GM18498 (cell line): ENCODE results near the gene FANCF.
"Not testable (repeated sequence)": the region's sequence is repeated elsewhere in the genome, so short reads cannot be mapped to it uniquely, and the experiment has no call there.

Experiments
- ATAC-seq: cut with Tn5 transposase; IDR thresholded peaks from one replicate; pipeline ENCODE4 v1.9.1; 2021; ENCODE audit warnings: mild to moderate bottlenecking, moderate library complexity; ENCODE audit not compliant: unreplicated experiment

FANCF gene

GRCh38 chr11:22625448-22626287 is at the start of gene FANCF:
Gene FANCF (minus strand): TSS chr11:22625823. CDS start chr11:22625810, 13 bp downstream.
- peak; percentile 97 for ATAC-seq

DNA sequence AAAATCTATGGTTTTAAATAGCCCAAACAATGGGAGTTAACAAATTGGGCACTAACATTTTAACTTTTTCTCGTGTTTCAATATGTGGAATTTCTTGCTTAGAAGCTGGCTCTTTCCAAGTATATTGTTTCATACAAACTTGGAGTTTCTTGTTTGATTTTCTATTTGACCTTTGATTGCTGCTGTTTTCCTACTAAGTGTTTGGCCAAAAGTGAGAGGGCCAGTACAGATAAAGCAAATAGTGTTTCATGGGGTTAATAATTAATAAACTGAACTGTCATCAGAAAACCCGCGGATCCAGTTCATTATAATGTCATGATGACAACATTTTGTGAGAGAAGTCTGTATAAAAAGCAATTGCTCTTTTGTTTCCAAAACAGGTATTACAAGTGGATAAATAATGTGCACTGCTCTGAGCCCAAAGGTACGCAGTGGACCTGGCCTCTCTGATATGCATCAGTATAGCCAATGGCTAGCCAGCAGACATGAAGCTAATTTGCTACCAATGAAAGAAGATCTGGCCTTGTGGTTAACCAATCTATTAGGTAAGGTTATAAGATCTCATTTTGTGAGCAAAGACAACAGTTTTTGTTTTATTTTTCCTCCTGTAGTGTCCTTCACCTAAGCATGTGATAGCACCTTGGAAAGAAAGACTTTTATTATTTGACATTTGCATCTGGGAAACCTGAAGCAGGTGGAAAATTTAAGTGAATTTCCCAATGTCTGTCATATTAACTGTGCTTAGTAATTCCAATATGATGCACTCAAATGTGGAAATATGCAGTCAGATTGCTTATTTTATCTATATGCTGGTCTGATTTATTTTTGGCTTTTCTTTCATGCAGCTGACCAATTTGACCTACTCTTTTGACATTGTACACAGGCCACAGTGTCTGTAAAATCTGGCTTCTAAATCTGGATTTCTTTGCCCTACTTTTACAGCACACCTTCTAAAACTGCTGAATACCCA is 49.1 kb upstream of the FANCF start:
- no peak for ATAC-seq

- no peak for ATAC-seq
Observed at GRCh38 chr11:22671751-22672150, 46.1 kb upstream of the FANCF start.

- ATAC-seq, result peak; percentile 33
Observed at GRCh38 chr11:22670830-22671229, 45.2 kb upstream of the FANCF start.

GRCh38 chr11:22669368-22669767 is 43.7 kb upstream of the FANCF start:
- no peak for ATAC-seq

GRCh38 chr11:22668005-22668796 is 42.6 kb upstream of the FANCF start:
- ATAC-seq, result peak; percentile 35

DNA sequence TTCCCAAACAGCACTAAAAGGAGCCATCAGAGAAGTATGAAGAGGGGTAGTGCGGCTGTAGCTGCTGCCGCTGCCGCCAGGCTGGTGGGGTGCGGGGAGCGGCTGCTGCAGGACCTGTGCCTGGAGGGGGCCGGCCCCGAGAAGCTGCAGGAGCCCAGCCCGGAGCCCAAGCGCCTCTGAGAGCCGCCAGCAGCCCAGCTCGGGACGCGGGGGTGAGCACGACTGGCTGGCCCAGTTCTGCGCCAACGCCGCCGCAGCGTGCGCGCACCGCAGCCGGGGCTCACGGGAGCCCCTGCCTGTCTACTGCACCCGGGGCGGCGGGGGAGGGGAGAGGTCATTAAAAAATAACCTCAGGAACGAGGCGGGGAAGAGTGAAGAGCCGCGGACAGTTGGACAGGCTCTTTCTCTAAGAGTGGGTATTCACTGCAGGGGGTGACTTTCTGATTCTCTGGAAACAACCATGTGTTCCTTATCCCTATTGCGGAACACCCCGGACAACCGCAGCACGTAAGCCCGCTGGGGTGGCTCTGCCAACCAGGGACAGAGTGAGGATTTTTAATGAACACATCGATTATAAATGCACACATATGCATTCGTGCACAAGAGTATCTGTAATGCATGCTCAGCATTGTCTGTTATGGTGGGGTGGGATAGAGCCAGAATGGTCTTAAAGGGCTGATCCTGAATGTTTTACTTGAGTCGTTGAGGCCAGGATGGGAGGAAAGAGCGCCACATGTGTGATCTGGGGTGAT is 41.2 kb upstream of the FANCF start:
- ATAC-seq, result peak; percentile 63

- peak; percentile 16 for ATAC-seq
Observed at GRCh38 chr11:22666325-22666687, 40.7 kb upstream of the FANCF start, which contains the start of gene GAS2. Gene GAS2 (plus strand): TSS chr11:22666611. CDS start chr11:22674870, 8,259 bp downstream.

DNA sequence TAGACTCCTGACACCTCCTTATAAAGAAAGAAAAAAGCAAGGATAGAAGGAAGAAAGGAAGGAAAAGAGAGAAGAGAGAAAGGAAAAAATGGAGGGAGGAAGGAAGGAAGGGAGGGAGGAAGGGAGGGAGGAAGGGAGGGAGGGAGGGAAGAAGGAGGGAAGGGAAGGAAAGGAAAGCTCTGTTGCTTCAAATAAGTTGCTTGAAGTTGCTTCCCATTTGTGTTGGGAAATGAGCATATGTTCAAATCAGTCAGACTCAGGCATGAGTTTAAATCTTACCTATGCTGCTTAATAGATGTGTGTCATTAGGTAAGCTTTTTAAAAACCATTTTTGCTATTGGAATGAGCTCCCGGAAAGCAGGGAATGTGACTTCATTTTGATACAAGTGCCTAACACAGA is 34.2 kb upstream of the FANCF start:
- ATAC-seq, result no peak

DNA sequence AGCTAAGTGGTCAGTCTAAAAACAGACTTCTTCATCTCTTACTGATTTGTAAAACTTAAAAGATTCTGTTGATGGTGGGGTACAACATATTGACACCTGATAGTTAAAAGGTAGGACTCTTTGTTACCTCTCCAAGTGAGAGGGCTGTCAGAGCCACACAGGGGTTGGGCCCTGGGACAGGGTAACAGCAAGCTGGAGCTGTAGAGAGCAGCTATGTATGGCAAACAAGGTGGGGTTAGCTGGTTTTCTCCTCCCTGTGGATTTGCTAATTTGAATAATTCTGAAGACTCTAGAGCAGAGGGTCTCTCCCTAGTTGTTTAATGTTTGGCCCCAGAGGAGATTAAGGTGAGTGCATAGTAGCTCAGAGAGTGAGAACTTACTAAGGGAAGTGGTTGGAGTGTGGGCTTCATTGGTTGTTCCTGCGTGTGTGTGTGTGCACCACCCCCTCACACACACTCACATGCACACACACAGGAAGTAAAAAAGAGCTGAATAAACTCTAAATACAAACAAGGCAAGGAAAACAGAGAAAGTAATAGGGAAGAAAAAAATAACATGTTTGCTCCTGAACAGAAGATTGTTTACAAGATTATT is 31.6 kb upstream of the FANCF start:
- ATAC-seq, result peak; percentile 98

- no peak for ATAC-seq
Observed at GRCh38 chr11:22656130-22656529, 30.5 kb upstream of the FANCF start.

- ATAC-seq, result not testable (repeated sequence)
Observed at GRCh38 chr11:22652346-22652745, 26.7 kb upstream of the FANCF start.

DNA sequence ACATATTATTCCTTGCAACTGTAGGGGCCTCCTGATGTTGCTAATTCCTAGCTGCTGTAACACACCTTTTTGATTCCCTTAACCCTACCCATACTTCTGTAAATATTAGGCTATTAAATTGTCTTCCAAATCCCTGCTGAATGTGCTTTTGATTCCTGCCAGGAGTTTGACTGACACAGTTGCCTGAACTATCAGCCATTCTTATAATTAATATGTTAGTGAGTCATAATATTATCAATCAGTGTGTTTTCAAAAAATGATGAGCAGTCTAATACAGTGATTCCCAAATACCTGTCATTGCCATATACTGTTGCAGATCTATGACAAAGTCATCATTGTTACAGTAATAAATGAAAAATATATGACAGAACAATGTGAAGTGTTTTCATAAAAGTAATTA is 15.9 kb upstream of the FANCF start:
- ATAC-seq, result no peak

DNA sequence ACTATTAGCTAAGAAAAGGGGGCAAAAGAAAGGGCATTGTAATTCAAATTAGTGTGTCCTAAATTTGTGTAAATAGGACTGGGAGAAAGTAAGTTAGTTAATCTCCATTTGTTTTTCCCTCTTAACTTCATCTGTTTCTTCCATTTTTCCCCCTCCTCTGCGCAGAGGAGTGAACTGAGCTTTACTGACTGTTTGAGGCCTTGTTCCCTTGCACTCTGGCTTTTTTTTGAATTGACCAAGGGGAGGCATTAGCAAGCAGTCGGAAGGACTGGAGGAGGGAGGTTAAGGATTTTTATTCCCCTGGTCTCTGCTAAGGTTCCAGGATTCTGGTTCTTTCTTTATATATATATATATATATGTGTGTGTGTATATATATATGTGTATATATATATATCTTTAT is 15.2 kb upstream of the FANCF start:
- no peak for ATAC-seq

GRCh38 chr11:22635689-22636088 is 10.1 kb upstream of the FANCF start:
- ATAC-seq, result no peak

GRCh38 chr11:22634897-22635629 is 9.4 kb upstream of the FANCF start:
- no peak for ATAC-seq

DNA sequence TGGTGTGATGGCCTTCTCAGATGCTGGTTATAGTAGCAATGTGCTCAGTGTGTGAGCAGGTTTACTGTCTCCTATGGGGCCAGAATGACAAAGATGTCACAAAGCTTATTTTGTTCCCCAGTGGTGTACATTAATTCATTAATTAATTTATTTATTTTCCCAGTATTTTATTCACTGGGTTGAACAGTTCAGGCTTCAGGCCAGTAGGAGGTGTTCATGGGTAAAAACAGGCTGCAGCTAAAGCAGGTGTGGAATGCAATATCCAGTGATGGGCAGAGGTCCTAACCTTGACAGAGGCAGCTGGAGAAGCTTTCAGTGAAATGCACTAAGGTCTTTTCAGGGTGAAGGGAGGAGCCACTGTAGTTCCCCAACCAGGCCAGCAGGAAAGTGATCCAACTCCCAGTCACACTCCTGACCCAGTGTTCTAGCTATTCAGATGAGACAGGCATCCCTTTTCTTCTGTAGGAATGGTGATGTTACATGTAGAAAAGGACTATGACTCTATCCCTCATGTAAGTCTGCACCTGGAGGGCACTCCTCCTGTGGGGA is 7.8 kb upstream of the FANCF start:
- ATAC-seq, result no peak

DNA sequence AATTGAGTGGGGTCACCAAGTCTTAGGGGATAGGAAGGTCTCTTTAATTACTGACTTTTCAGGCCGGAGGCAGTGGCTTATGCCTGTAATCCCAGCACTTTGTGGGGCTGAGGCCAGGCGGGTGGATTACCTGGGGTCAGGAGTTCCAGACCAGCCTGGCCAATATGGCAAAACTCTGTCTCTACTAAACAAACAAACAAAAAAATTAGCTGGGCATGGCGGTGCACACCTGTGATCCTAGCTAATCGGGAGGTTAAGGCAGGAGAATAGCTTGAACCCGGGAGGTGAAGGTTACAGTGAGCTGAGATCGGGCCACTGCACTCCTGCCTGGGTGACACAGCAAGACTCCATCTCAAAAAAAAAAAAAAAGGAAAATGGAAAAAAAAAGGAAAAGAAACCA is 1.8 kb upstream of the FANCF start:
- no peak for ATAC-seq
